ENCODE data around the gene RFLNA.

RFLNA gene, protein sequence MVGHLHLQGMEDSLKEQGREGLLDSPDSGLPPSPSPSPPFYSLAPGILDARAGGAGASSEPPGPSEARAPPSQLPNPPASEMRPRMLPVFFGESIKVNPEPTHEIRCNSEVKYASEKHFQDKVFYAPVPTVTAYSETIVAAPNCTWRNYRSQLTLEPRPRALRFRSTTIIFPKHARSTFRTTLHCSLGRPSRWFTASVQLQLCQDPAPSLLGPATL
- long read RNA-seq, donor 1, partial matches to known transcripts: 0 of 4 reads
- long read RNA-seq, donor 1, other reads (novel, unspliced or antisense): 0 of 4 reads
- long read RNA-seq, donor 2, partial matches to known transcripts: 0 of 4 reads
- long read RNA-seq, donor 2, other reads (novel, unspliced or antisense): 0 of 4 reads
- long read RNA-seq, donor 3, transcript RFLNA-205 (3 exons, 2,354 nt): major isoform, 5 of 5 reads
- long read RNA-seq, donor 3, partial matches to known transcripts: 0 of 5 reads
- long read RNA-seq, donor 3, other reads (novel, unspliced or antisense): 0 of 5 reads
- long read RNA-seq, donor 4, partial matches to known transcripts: 31 of 34 reads
- long read RNA-seq, donor 4, other reads (novel, unspliced or antisense): 0 of 34 reads
- long read RNA-seq, donor 5, transcript RFLNA-205 (3 exons, 2,354 nt): major isoform, 5 of 5 reads
- long read RNA-seq, donor 5, partial matches to known transcripts: 0 of 5 reads
- long read RNA-seq, donor 5, other reads (novel, unspliced or antisense): 0 of 5 reads
- long read RNA-seq, donor 6, transcript RFLNA-205 (3 exons, 2,354 nt): major isoform, 7 of 7 reads
- long read RNA-seq, donor 6, partial matches to known transcripts: 0 of 7 reads
- long read RNA-seq, donor 6, other reads (novel, unspliced or antisense): 0 of 7 reads
- long read RNA-seq, donor 7, transcript RFLNA-205 (3 exons, 2,354 nt): major isoform, 9 of 10 reads
- long read RNA-seq, donor 7, partial matches to known transcripts: 0 of 10 reads
- long read RNA-seq, donor 7, other reads (novel, unspliced or antisense): 0 of 10 reads
- long read RNA-seq, donor 8, partial matches to known transcripts: 6 of 9 reads
- long read RNA-seq, donor 8, other reads (novel, unspliced or antisense): 0 of 9 reads

DNA sequence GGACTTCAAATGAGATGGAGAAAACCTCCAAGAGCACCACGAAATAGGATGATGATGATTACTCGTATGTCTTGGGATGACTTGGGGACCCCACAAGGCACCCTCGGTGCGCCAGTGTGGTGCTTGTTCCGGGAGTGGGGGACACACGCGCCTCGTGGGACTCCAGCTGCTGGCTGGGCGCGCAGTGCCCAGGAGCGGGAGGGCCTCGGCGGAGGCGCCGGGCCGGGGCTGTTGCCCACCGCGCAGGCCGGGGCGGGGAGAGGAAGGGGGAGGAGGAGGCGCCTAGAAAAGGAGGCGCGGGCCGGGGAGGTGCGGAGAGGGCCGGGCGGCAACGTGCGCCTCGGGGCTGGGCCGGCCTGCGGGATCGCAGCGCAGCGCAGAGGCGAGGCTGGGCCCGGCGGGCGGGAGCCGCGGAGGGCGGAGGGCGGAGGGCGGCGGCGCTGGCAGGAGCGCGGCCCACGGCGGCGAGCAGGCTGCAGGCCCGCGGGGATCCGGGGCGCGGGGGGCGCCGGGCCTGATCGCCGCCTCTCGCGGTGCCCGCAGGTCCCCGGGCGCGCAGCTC, at the start of gene RFLNA:
Gene RFLNA, plus strand, starts transcription at position 314 of the 562 bp plus-strand sequence. CDS start 337 bp downstream, outside the sequence.
- DNase-seq: peak; percentile 66

DNA sequence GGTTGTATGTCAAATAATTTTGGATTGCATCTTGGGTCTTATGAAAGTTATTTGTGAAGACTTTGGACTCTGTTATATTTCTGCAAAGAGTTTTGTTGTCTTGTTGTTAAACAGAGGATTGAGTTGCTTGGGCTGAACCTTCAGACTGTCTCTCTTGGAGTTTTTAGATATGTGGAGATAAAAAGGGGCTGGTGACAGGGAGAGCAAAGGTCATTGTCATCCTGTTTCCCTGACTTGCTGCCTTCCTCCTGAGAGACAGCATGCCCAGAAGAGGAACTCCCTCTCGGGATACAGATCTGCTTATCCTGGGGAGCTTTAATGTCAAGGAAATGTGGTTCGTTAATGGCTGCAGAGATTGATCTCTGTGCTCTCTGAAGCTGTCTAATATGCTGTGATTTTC, 47.6 kb upstream of the RFLNA start:
- DNase-seq: no peak

DNA sequence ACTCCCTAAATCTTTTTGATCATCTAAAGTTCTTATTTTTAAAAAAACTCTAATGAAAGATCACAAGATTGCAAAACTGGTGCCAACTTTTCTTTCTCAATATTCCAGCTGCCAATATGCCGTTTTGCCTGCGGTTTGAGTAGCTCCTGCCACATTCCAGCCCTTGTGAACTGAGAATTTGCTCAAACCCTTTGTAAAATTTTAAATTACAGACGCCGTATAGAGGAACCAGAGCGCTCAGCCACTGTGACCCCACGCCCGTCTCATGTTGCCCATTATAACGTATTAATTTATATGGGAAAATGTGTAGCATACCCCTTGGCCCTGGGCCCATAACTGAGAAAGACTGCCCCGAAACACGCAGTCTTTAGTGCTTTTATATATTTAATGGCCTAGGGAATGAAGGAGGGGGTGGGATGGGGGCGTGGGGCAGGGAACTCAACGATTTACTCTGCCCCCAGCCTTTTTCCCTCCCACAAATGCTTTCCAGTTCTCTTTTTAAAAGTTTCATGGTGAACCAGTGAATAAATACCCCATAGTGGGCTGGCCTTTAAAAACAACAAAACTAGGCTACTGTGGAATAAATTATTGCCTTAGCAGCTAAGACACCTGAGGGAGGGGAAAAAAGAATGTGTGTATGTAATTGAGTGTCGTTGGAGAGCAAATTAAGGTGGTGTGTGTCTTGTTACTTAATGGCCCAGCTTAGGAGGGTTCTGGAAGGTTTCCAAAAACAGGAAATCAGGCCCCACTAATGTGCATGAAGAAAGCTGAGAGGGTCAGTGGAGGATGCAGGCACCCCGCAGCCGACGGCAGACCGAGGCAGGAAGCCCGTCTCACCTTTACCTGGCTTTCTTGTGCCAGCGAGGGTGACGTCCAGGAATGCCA, 45.7 kb upstream of the RFLNA start:
- no peak for DNase-seq

DNA sequence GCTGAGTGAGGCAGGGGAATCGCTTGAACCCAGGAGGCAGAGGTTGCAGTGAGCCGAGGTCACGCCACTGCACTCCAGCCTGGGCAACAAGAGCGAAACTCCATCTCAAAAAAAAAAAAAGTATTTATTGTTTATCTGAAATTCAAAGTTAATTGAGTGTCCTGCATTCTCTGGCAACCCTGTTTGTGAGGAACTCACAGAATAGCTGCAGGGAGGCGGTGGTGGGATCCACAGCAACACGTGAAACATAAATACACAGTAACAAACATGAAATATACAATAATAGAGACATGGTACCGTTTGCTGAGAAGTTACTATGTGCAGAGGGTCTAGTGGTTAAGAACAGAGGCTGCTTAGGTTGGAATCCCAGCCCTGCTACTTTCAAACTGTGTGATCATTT, 43.7 kb upstream of the RFLNA start:
- no peak for DNase-seq

DNA sequence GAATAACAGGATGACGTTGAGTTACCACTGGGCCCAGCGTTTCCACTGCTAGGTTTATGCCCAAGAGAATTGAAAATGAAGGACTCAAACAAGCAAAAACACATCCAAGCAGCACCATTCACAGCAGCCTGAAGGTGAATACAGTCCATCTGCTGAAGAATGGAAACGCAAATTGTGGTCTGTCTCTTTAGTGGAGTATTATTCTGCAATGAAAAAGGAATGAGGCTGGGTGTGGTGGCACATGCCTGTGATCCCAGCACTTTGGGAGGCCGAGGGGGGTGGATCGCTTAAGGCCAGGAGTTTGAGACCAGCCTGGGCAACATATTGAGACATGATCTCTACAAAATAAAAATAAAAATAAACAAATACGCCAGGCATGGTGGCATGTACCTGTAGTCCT, 41.9 kb upstream of the RFLNA start:
- no peak for DNase-seq

DNA sequence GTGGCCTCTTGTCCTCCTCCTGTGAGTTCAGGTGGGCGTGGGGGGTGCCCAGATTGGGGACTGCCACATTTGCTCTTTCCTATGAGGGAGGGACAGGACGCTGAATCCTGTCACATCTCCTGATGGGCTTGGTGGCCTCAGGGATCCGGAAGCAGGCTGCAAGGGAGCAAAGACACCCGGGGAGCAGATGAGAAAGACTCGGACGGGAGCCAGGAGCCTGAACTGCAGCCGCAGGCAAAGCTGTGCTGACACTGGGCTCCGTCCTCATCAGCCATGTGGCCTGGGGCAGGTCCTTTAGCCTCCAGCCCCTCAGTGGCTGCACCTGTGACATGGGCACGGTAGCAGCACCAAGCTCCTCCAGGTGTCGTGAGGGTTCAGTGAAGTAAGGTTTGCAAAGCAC, 40.8 kb upstream of the RFLNA start:
- no peak for DNase-seq

DNA sequence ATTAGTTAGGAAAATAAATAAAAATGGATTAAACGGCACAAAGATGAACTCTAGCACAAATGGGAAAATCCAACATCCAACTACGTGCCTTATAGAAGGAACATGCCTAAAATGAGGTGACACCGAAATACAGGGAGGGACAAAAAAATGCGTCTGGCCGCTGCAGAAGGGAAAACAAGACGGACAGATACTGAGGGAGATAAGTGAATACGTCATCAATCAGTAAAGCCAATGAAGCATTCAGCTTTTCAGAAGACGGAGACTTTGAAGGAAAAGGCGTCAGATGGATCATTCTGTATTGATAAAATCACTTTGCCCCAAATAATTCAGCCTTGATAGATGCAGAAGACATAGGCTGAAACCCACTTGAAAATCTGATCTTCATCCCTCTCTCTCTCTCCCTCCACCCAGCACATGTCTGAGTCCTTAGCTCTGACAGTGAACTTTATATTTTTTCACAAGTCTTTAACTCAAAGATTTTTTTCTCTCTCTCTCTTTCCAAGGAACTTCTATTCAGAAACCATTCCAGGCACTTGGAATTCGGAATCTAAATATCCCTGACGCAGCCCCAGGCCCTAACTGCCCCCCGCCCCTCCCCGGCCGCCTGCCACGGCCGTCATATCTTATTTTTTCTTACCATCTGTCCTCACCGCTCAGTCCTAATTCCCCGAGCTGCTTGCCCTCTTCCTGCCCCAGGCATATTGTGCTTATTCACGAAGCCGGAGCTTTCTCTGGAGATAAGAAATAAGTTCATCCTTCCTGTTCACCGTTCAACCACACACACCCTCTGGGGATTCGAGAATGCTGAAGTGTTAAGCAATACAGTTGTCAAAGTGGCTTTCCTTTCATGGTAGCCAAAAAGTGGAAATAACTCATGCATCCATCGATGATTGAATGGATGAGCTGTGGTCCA, 35.5 kb upstream of the RFLNA start:
- DNase-seq: no peak

DNA sequence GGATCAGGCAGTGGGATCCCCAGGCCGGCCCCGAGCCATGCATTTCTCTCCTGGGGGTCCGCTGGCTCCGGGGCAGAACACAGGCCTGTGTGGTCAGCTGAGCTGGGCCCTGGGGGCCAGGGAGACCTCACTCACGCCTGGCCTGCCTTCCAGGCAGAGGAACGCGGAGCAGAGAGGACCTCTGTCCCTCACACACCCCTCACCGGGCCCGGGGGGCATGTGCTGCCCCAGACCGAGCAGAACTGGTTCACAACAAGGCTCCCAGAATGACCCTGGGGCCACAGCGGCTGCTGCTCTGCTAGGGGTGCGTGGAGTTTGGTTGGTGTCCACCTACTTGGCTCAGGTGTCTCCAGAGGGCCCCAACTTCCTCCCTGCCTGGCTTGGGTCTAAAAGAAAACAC, 33.0 kb upstream of the RFLNA start:
- no peak for DNase-seq

DNA sequence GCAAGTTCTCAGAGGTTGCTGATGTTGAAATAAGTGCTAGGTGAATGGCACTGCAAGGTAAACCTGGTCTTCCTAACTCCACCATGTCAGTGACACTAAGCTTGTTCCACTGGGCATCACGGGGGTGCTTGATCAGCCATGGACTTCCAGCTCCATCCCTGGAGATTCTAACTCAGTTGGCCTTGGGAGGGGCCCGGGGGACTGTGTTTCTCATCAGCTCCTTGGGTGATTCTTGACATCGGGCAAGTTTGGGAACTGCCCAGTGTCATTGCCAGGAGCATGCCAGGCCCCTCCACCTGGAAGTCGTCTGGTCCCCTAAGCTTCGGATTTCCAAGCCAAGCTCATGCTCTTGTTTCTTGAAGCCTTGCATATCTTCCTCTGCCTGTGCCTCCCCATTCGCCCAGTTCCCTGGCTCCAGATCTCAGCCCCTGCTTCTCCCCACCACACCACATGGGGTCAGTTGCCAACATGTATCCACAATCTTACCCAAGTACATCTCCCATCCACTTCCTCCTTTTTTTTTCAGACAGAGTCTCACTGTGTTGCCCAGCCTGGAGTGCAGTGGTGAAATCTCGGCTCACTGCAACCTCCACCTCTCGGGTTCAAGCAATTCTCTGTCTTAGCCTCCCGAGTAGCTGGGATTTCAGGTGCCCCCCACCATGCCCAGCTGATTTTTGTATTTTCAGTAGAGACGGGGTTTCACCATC, 30.7 kb upstream of the RFLNA start:
- no peak for DNase-seq

DNA sequence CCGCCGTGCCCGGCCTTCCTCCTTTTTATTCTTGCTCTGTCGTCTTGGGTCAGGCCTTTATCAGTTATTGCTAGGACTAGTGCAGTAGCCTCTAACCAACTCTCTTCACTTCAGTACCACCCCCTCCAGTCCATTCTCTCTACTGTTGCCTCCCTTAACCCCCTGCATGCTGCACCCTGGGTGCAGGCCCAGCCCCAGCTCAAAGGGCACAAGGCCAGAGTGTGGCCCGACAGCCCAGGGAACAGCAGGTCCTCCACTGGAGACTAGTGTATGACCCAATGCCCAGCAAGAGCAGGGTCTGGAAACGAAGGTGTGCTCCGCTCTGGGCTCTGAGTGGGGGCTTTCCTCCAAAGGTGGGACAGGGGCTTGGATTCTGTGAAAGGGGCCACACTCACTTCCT, 30.0 kb upstream of the RFLNA start:
- DNase-seq: no peak

DNA sequence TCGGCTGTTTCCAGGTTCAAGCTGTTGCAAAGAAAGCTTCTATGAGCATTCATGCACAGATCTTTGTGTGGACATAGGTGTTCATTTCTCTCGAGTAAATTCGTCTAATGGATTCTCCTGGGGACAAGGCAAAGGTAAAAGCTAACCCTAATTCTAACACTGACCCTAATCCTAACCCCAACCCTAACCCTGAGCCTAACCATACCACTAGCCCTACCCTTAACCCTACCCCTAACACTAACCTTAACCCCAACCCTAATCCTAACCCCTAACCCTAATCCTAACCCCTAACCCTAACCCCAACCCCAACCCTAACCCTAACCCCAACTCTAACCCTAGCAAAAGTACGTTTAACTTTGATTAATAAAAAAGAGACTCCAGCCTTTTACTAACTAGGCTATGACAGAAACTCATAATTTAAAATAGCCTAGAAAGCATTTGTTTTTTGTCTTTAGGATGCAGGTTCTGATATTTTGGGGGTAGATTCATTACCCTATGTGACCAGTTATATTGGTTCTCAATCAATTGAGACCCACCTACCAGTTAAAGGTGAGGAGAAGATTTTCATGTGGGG, 27.6 kb upstream of the RFLNA start:
- DNase-seq: no peak

DNA sequence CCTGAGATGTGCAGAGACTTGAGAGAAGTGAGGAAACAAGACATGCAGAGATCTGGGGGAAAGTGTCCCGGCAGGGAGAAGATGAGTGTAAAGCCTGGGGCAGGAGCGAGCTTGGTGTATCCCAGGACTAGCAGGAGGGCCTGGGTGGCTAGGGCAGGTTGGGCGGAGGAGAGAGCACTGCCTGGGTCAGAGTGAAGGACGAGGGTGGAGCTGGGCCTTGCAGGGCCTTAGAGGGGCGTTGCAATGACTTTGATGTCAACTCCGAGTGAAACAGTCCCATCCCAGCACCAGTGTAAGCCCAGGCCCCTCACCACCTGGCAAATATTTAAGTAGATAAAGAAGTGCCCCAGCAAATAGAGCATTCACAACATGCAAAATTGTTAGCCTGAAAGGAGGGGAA, 24.2 kb upstream of the RFLNA start:
- DNase-seq: no peak

DNA sequence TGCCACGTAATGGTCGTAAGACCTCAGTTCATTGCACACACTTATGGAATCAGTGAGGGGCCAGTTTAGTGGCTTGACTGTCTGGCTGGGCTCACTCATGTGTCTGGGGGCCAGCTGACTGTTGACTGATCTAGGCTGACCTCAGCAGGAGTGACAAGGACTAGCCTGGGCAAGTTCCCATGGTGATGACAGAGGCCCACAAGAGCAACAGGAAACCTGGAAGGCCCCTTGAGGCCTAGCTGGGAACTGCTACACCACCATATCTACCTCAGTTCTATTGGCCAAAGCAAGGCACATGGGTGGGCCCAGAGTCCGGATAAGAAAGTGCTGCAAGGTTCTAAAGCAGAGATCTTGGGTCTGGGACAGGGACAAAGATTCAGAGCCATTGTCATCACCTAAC, 21.3 kb upstream of the RFLNA start:
- DNase-seq: no peak

DNA sequence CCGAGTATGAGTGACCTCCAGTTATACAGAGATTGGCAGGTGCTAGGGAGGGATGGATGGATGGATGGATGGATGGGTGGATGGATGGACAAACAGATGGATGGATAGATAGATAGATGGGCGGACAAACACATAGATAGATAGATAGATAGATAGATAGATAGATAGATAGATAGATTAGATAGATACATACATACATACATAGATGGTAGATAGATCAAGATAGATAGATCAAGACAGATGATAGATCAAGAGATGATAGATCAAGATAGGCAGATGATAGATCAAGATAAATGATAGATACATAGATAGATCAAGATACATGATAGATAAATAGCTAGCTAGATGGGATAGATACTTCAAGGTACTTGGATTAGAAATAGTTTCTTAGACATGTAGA, 18.6 kb upstream of the RFLNA start:
- no peak for DNase-seq

DNA sequence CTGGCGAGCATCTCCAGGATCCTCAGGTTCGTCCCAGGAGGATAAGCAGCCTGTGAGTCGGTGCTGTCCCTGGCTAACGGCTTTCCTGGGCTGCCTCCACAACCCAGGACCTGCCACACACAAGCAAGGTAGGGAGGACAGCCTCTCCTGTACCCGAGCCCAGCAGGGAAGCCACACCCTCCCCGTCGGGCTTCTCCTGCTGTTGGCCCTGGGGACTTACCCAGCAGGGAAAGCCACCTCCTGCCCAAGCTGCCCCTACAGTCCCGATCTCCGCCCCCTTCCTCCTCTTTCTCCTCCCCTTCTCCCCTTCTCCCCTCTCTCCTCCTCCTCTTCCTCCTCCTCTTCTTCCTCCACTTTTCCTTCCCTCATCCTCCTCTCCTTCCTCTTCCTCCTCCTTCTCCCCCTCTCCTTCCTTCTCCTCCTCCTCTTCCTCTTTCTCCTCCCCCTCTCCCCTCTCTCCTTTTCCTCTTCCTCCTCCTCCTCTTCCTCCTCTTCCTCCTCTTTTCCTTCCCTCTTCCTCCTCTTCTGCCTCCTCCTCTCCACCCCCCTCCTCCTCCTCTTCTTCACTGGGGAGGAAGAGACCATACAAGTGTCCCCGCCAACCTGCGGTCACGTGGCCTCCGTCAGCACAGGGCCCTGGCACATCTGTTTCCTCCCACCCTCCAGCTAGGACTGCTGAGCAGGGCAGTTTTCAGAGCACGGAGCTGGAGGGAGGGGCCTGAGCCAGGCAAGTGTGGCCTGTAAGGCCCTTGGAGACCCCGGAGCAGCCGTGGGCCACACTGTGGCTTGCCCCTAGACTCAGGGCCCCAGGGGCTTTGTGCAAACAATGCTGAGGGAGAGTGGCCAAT, 17.3 kb upstream of the RFLNA start:
- DNase-seq: peak; percentile 31

DNA sequence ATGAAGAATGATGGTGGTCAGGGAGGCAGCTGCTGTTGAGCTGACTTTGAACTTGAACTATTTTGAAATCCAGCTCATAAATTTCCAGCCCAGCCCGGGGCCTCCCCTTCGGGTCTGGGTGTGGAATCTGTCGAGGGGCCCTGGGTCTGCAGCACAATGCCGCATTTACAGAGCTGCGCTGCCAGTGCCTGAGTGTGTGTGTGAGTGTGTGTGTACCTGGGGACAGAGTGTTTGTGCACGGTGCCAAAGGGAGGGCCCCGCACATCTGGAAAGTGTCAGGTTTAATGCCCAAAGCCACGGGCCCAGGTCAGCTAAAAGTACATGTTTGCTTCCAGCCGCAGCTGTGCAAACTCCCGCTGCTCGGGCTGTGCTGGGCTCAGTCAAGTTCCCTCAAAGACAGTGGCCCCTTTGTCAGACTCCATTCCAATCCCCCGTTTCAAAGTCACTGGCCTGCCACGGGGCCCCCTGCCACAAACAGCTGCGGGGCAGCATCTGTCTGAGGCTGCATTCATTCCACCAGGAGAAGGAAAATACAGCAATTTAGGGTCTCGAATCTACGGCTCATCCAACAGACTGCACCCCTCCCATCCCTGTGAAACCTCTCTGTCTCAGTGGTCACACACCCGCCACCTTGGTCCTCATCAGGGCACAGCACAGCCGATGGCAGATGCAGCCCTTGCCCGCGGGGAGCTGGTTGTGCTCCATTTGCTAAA, 16.3 kb upstream of the RFLNA start:
- peak; percentile 52 for DNase-seq

DNA sequence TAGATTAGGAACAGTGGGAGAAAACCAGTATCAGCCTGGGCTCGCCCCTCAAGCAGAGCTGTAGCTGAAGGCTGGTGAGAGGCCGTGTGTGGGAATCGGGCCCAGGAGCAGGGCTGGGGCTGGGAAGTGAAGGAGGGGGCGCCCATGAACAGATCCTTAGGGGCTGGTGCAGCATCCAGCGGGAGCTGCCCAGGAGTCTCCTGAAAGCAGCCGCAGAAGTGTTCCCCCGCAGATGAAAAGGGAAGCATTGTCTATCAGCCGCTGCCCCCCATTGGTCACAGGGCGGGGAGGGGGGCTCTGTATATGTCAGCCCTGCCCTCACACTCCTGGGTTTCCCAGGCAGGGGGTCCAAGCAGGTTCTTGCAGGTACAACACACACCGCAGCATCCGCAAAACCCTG, 15.6 kb upstream of the RFLNA start:
- DNase-seq: no peak

DNA sequence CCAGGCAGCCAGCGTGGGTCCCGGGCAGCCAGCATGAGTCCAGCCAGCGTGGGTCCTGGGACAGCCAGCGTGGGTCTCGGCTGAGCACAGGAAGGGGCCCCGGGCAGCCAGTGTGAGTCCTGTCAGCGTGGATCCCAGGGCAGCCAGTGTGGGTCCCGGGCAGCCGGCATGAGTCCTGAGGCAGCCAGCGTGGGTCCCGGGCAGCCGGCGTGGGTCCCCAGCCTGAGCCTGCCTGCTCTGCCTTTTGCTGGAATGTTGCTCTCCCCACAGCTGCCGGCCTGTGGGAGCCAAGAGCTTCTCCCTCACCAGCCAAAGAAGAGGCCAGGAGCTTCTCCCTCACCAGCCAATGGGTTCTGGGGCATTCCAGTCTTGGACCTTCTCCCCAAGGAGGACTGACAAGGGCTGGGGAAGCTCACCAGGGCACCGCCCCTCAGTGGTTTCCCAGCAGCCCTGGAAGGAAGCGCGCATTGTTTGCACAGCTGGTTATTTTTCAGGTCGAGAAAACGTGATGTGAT, 15.0 kb upstream of the RFLNA start:
- DNase-seq: peak; percentile 30
